HG02970 (cell line): ENCODE data around the gene CTDP1.

ENCODE experiments used
- ATAC-seq: cut with Tn5 transposase; IDR thresholded peaks from one replicate; pipeline ENCODE4 v1.9.1; 2021; ENCODE audit warnings: mild to moderate bottlenecking, moderate library complexity, moderate number of reproducible peaks; ENCODE audit not compliant: unreplicated experiment, low FRiP score

The CTDP1 gene

DNA sequence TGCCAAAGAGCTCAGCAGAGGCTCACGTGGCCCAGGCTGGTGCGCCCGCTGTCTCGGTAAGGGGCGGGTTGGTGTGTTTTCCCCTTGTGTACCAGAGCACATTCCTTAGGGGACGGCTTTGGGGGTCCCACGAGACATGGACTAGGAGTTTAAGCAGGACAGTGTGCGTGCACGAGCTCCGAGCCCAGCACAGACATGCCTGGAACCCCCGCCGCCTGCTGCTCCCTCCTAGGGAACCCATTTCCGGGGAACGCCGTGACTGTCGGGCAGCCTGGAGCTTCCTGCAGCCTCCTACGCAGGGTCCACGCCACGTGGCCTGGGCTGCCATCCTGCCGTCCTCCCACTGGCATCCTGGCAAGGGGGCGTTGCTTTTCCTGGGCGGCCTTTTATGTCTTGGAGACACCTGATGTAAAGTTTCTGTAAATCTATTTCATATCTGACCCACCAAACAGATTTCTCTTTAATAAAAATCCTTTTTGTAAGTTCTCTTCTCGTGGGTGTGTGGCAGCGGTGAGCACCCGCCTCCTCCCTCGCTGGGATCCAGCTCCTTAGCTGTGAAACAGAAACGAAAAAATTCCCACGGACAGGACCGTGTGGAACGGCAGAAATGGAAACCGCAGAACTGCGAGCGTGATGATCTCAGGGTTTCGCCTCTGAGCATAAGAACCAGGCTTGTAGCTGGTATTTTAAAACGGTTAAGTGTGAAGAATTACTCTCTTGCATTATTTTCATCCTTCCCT, 74.6 kb downstream of the CTDP1 start:
- no peak for ATAC-seq

DNA sequence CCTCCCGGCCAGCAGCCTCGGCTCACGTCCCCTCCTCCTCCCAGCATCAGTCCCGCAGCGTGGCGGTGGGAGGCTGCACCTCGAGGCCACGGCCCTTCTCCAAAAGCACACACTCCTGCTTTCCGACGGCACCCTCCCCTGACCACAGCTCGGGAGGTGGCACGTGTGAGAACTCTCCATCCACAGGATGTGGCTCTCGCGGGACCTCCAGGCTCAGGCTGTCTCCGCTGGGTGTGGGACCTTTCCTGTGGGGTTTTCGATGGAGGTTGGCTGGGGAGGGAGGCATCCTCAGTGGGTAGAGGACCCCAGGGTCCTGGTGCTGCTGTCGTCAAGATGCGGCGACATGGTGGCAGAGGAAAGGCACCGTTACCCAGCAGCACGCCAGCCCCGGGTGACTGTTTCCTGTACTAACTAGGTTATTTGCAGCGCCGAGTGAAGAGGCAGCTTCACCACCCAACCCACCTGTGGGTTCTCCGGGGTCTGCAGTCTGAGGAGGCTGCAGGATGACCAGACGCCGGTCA, 75.3 kb downstream of the CTDP1 start:
- ATAC-seq = no peak

DNA sequence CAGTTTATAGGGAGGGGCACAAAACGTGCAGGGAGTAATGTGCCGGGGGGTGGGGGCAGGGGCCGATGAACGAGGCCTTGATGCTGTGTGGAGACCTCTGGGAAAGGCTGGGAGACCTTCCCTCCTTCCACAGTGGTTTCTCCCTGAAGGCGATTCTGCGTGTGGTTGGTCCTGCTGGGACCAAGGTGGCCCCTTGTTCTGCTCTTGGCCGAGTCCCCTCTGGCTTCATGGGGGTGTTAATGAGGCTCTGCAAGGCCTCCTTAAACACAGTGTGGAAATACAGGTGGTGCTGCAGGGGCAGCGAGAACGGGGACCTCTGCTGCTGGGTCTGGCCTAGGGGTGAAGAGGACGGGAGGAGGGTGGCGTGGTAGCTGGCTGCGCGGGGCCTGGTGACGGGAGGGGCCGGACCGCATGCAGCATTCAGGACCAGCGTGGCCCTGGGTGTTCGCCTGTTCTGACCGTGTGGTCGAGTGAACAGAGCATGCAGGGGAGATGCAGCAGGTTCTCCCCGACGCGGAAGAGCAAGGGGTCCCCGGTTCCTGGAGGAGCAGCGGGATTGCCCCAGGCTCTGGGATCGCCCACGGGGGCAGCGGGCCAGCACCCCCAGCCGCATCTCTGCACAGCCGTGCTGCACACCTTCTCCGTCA, 76.0 kb downstream of the CTDP1 start:
- no peak for ATAC-seq

DNA sequence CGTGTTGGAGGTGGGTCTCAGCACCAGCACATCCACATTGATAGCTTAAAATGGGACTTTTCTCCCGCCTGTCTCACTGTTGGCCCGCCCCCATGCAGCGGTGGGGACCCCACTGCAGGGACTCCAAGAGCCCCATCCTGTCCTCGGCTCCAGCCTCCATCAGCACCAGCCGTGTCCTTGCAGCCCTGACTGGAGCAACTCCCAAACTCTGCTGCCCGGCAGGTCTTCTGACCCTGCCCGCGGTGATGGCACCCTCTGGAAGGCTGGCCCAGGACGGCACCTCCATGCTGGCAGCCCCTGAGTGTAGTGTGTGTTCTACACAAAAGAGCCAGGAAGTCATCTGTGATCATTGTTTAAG, 76.5 kb downstream of the CTDP1 start:
- ATAC-seq = no peak

DNA sequence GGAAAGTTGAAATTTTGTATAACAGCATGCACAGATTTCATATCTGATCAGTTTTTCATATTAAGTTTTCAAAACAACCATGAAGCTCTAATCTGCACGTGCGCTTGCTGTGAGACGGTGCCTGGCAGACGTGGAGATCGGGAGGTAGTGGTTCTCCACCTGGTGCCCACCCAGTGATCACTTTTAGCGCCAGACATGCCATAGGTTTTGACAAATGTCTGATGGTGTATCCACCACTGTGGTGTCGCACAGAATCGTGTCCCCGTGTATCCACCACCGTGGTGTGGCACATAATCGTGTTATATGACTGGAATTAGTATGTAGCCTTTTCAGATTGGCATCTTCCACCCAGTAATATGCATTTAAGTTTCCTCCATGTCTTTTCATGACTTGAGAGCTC, 77.2 kb downstream of the CTDP1 start:
- ATAC-seq = no peak

DNA sequence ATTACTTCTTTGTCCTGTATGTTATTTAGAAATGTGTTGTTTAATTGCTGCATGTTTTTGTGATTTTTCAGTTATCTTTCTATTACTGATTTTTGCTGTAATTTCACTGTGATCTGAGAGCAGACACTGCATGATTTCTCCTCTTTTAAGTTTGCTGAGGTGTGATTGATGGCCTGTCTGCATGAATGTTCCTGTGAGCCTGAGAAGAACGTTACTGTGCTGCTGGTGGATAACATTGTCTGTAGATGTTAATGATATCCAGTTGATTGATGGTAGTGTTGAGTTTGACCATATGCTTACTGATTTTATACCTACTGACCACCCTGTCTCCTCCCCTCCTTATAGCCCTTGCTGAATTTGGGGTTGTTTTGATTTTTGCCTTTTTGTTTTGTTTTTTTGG, 80.7 kb downstream of the CTDP1 start:
- no peak for ATAC-seq

DNA sequence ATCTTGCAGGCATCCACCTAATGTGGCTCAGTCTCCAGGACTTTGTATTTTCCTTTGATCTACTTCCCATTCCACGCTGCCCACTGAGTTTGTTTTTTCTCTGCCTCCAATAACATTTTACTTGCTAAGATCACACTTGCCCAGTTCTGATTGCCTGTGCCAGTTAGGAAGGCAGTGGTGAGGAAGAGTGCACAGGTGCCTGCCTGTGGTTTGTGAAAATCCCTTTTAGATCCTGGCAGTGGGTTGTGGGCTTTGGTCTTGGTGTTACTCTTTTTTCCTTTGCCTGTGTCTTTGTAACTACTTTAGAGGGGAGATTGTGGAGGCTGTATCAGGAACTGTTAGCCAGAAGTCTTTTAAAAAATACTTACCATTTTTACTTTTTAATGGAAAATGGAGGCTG, 81.3 kb downstream of the CTDP1 start:
- ATAC-seq = no peak

DNA sequence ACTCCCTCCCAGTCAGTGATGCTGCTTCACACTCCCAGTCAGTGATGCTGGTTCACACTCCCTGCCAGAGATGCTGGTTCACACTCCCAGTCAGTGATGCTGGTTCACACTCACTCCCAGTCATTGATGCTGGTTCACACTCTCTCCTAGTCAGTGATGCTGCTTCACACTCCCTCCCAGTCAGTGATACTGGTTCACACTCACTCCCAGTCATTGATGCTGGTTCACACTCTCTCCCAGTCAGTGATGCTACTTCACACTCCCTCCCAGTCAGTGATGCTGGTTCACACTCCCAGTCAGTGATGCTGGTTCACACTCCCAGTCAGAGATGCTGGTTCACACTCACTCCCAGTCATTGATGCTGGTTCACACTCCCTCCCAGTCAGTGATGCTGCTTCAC, 83.8 kb downstream of the CTDP1 start:
- ATAC-seq = no peak

DNA sequence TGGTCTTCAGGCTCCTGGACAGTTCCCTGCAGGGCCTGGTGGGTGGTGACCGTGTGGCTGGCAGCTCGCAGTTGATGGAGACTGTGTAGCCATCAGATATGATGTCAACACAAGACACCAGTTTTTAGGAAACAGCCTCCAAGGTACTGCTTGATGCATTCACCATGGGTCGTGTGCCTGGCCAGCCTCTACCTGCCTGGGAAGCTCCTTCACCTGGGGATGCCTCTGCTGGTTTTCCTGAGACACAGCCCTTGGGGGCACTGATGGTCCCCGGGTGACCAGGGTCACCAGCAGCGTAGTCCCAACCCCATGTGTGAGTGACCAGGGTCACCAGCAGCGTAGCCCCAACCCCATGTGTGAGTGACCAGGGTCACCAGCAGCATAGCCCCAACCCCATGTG, 84.5 kb downstream of the CTDP1 start:
- ATAC-seq = no peak

DNA sequence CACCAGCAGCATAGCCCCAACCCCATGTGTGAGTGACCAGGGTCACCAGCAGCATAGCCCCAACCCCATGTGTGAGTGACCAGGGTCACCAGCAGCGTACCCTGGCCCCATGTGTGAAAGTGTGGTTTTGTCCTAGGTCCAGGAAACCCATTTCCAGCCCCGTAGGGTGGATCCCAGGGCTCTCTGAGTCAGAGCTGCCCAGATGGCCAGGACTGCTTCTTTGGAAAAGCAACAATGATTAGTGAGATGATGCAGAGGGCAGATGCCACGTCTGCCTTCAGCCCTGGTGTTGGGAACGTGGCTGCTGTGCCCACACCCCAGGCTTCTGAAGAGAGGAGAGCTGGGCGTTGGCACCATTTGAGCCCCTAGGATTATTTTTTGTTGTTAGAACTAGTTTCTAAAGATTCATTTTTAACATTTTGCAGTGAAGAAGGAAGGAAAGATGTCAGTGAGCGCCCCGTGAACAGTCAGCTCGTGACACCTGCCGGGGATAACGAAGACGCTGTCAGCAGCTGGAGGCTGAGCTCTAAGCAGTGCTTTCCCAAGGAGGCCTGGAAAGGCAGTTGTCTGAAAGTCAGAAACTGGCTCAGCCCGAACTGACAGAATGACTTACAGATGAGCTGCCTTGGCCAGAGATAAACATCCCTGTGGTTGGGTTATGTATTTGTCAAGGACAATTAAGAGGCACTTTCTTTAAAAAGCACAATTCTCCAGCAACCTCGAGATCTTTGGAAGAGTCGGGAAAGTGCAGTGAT, 86.1 kb downstream of the CTDP1 start:
- ATAC-seq = no peak

DNA sequence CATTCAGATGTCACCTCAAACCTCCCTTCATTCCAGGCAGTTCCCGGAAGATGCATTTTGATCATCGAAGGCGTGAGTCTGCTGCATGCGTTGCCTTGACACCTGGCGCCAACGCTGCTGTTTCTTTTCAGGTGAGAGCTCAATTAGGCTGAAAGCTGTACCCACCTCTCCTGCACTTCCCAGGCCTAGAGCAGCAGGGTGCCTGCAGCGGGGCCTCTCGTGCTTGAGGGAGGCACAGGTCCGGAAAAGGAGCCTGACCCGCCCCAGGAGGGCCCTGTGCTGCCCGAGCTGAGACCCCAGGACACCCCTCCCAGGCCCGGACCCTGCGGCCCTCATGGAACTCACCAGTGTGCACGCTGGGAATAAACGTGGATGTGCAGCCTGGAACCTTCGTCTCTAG, 86.7 kb downstream of the CTDP1 start:
- ATAC-seq = no peak

DNA sequence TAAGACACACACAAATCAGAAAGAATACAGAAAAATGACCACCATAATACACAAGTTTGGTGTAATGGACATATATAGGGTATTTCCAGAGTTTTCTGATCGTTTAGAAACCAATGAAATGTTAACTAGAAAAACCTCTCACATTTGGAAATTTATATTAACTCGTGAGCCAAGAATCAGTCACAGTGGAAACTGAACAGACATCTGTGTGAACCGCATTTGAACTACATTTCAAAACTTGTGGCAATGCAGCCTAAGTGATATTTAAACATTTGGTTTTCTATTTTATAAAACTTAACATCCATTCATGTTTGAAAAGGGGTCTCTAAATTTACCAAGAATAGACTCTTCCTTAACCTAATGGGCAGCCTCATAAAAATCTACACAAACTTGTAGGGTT, 89.1 kb downstream of the CTDP1 start:
- no peak for ATAC-seq

DNA sequence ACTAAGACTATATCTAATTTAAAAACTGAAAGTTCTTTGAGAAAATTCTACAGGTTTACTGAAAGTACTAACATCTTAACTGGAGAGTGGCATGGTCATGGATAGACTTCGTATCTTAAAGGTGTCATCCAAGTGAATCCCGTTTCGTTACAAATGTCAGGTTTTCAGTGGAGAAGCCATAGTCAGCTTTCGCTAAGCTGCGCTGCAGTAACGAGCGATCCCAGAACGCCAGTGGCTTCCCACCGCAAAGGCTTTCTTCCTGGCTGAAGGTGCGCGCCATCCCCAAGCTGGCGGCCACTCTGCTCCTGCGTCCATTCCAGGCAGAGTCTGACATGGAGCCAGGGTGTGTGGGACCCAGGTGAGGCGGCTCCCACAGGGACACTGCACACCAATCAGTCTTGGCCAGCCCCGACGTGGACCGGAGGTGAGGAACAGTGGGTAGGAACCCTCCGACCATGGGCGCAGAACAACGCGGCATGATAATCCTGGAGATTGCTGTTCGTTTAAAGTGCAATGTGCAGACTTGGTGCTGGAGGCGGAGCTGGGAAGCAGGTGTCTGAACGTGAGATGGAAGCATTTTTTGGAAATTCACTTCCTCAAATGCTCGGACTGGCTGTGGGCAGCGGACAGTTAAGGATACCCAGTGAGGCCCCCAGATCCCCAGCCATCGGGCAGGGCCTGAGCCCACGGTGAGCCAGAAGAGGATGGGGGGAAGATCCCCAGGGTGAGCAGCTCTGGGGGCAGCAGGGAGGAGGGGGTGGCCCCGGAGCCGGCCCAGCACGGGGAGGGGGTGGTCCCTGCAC, 90.3 kb downstream of the CTDP1 start:
- ATAC-seq = no peak

DNA sequence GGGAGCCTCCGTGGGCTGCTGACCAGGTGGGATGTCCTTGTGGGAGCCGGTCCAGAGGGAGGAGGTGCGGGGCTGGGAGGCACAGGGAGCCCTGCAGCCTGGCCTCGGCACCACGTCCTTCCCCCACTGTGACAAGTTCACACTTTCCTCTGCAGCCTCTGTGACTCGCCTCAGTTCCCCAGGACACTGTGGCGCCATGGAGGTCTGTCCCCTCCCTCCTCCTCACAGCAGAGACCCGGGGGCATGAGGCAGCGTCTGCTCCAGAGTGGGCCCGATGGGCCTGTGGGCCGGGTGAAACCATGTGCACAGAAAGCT, 90.9 kb downstream of the CTDP1 start:
- ATAC-seq = no peak

DNA sequence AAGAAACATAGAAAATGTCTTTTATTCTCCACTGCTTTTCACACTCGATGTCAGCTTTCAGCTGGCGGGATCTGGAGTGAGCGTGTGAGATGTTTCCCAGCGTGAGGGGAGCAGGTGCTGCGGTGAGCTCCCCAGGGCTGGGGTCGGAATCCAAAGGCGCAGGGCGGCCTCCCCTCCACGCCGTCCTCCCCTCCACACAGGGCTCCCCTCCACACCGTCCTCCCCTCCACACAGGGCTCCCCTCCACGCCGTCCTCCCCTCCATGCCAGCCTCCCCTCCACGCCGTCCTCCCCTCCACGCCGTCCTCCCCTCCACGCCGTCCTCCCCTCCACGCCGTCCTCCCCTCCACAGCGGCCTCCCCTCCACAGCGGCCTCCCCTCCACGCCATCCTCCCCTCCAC, 91.2 kb downstream of the CTDP1 start:
- ATAC-seq = no peak

DNA sequence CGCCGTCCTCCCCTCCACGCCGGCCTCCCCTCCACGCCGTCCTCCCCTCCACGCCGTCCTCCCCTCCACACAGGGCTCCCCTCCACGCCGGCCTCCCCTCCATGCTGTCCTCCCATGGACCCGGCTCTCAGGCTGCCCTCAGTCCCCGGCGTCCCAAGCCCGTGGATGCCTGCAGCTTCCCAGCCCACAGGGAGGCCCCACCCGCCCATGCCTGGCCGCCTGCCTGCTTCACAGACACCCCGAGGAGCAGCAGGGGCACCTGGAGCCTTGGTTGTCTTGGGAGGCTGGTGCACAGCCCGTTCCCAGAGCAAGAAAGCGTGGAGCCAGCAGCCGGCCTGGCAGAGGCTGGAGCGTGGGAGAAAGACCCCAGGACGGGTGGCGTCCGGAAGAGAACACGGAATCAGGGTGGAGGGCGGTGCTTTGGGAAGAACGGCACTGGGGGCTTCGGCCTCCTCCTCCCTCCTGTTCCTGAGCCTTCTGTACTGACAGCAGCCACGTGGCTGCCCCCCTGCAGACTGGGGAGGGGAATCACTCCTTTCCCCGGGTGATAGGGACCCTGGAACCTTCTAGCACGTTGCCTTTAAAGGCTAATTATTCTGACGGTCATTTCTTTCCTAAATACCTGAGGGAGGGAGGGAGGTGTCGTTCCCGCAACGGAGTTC, 92.0 kb downstream of the CTDP1 start:
- no peak for ATAC-seq

DNA sequence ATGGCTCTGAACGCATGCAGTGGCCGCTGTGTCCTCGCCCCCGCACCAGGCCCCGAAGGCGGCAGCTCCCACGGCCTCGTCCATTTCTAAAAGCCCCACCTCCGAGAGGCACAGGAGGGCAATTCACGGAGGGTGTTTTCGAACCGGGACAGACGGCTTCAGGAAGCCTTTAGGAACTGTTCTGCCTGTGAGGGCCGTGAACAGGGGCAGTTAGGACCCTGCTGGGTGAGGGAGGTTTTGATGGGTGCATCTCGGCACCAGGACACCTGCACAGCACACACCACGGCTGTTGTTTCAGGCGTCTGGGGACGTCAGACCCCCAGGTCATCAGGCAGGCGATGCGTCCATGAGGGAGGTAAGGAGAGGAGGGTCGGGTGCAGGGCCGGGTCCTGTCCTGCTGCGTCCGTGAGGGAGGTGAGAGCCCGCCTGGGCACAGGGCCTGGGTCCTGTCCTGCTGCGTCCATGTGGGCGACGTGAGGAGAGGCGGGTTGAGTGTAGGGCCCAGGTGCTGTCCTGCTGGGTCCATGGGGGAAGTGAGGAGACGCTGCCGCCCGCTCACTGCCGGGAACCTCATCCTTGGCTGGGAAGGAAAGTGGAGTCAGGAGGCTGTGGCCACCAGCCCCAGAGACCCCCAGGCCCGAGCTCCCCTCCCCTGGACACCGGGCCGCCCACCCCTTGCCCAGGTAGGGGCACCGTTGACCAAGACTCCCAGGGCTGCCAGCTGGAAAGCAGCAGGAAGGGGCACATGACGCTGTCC, 92.7 kb downstream of the CTDP1 start:
- no peak for ATAC-seq

DNA sequence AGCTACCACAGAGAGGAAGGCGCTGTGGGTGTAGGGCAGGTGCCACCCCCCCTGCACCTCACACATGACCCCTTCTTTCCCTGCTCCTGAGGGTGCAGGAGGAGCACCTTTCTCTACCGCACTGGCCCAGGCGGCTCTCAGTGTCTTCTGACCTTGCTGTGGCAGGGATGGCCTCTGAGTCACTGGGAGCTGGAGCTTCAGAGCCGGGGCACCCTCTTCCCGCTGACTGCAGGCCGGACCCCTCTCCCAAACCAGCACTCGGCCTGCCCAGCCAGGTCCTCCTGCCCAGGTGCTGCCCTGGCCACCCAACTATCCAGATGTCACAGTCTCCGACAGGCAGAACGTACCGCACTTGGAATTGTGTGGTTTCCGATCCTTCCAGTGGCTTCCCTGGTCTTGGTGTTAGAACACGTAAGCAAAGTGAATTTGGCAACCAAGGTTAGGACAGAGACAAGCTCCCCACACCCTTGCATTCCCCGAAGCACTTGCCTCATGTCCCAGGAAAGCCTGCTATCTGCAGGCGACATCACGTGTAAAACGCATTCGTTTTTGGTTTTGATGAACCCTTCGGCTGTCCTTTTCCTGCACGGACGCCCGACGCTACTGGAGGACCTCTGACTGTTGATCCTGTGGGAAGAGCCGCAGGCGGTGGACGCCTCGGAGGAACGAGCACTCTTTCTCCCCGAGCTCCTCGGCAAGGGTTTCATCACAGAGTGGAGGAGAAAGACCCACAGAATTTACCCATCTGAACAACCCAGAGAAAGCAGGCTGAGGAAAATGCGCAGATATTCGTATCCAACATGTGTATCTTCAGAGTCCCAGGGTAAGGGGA, 93.5 kb downstream of the CTDP1 start:
- ATAC-seq = no peak

DNA sequence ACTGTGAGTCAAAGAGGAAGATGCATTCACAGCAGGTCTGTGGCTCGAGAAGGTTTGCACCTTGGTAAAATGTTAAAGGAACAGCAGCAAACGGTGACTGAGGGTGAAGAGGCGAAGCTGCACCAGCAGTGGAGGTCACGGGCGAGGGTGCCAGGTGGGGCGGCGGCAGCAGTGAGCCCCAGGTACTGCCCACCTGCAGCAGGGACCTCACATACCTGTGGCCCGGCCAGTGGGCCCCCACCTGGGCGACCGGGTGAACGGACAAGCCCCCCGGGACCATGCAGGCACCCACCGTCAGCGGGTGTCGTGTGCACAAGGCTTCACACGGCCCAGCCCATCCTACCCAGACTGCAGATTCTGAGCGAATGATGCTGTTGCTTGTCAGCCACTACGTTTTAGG, 94.5 kb downstream of the CTDP1 start:
- ATAC-seq = no peak
